Stimulated activated CD8-positive, alpha-beta memory T cell treated with anti-CD3 and anti-CD28 coated beads, Interleukin-4, amount 100 ng/mL, for 1 hour (primary cell): ENCODE data around the gene ILKAP.

ENCODE experiments used
- DNase-seq, 2 donors: peaks; one replicate each; pipeline ENCODE4 v3.0.0-alpha.2; 2020; ENCODE audit warnings: low read depth in 2 of 2, low spot score in 1 of 2

Gene ILKAP

DNA sequence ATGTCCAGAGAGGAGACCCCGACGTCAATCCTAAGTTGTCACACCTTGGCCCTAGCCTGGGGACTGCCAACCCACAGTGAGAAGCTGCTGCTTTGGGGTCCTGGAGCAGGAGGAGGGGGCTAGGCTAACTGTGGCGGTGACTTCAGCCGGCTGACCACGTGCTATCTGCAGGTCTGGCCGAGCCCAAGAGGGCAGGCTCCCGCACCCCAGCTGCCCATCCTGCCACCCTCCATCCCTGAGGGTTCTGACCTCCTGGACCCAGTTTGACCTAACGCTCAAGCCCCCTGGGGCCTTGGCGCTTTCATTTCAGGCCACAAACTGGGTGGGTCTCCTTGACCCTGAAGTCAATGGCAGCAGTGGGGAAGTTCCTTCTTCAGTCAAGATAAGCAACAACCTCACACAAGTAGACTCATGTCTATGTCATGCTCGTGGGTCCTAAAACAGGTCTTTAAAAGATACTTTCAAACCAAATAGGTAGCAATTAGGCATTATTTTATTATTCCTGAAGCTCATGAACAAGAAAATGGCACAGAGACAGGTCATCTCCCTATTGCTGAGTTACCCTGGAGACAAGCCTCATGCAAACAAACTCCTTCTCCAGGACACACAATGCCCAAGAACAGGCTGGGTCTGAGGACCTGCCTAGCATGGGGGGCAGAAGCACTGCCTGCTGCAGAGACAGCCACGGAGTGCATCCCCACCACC is 34.1 kb upstream of the ILKAP start:
- no peak for DNase-seq

DNA sequence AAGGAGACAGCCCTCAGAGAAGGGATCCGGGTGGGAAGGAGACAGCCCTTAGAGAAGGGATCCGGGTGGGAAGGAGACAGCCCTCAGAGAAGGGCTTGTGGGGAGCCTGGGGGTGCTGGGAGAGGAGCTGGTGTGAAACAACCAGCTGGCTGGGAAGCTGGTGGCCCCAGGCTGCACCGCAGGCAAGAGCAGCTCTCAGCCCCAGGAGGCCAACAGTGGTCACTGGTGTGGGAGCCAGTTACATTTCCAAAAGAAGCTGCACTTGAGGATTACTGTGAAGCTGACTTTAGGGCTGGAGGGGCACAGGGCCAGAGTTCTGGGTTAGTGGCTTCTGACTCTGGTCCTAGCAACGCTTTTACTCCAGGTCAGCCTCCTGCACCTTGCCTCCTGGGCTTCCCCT is 33.1 kb upstream of the ILKAP start:
- DNase-seq: no peak

DNA sequence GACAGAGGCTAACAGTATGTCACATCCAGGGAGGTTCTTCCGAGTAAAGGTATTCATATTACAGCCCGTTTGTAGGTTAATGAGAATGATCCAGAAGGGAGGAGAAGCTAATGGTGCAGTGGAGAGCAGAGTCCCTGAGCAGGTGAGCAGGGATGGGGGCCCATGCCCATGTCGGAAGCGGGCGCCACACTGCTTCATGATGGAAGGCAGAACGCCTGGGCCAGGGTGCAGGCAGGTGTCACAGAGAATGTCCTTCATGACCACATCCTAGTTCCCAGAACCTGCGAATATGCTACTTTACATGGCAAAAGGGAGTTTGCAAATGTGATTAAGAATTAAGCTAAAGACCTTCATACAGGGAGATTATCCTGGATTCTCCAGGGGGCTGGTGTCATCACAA is 32.4 kb upstream of the ILKAP start:
- no peak for DNase-seq

DNA sequence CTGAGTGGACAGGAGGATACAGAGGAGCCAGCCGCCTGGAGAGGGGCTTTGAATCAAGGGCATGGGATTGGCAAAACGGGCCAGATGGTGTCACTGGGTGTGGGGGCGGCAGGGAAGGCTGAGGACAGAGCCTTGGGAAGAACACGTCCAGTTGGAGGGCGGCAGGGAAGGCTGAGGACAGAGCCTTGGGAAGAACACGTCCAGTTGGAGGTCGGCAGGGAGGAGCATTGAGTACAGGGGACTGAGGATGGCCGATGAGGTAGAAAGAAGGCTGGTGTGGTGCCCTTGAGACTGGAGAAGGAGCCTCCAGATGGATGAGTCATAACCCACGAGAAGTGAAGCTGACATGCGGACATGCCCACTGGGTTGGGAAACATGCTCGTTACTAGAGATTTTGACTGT is 31.8 kb upstream of the ILKAP start:
- no peak for DNase-seq

DNA sequence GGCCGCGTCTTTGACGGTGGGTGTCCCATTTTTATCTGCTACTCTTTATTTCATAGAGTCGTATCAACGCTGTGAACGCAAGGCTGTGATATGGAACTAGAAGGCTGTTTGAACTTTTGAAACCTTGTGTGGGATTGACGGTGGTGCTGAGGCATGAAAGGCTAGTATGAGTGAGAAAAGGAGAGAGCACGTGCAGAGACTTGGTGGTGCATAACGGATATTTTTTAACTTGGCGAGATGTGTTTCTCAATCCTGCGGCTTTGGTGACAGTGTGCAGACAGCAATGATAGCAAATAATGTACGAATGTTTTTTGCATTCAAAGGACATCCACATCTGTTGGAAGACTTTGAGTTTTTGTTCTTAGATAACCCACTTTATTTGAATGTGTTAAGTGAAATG is 30.1 kb upstream of the ILKAP start:
- DNase-seq: no peak

DNA sequence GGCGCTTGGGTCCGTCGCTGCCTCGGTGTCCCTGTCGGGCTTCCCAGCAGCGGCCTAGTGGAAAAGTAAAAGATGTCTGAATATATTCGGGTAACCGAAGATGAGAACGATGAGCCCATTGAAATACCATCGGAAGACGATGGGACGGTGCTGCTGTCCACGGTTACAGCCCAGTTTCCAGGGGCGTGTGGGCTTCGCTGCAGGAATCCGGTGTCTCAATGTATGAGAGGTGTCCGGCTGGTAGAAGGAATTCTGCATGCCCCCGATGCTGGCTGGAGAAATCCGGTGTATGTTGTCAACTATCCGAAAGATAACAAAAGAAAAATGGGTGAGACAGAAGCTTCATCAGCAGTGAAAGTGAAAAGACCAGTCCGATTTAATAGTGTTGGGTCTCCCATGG is 28.3 kb upstream of the ILKAP start:
- no peak for DNase-seq

DNA sequence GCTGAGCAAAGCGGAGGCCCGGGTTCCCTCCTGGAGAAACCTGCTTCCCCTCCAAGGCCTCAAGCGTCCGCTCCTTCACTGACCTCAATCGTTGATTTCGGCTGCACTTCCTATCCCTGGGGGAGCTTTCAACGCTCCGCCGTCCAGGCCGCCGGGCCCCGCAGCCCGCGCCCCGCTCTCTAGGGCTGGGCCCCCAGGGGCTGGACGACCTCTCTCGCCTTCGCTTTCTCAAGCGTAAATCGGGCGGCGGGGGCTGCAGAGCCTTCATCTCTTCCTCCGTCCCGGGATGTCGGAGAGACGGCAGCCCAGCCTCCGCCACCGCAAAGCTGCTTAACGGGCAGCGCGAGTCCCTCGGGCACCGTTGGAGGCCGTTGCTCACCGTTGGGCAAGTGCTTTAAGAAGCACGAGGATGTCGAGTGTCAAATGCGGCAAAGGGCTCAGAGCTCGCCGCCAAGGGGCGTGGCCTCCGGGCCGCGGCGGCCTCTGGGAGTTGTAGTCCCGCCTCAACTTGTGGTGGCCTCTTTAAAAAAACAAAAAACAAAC is 27.8 kb upstream of the ILKAP start:
- DNase-seq: peak; percentile 37 to 60

DNA sequence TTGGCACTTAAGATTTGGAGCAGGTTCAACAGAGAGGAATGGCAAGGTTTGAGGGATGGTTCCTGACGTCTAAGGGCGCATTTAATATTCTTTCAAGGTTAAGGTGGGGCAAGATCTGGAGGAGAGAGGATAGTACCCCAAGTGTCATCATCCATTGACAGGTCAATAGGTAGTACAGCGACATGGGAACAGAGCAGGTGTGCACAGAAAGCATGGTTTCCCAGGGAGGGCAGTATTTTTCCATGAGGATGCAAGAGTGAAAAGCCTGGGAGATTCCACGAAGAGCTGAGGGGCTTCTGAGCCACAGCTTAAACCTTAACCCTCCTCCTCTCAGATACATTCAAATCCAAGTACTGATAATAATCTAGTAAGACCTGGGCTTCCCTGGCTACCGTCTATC is 27.2 kb upstream of the ILKAP start:
- no peak for DNase-seq

DNA sequence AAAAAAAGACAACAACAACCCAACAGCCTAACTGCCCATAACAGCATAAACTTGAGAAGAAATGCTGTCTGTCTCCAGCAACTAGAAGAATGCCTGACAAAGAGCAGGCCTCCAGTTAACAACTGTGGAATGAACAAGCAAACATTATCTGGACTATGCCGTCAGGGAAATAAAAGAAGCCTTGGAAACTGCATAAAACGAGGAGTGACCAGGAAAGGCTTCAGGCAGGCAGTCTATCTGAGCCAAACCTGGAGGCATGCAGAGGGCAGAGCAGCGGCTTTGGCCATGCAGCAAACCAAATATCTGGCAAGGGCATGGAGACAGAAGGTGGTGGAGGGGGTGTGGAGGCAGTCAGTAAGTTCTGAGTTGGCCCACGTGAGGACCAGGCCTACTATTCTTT is 25.2 kb upstream of the ILKAP start:
- no peak for DNase-seq

DNA sequence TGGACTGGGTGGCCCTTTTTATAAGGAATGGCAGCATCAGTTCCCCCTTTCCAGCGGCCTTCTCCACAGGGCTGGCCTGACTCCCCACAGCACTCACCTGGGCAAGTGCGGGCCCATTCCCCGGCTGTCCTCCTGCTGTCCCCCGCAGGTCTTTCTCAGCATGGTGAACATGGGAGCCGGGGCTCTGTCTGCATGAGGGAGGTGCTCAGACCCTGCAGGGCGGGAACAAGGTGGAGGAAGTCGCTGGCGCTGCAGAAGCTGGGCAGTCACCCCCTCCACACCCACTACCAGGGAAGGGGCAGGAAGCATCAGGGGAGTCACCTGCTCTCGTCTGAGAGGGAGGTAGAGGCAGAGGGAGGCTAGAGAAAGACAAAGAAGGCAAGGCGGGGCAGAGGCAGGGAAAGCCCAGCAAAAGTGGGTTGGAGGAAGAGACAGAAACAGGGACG is 24.1 kb upstream of the ILKAP start:
- DNase-seq: no peak

DNA sequence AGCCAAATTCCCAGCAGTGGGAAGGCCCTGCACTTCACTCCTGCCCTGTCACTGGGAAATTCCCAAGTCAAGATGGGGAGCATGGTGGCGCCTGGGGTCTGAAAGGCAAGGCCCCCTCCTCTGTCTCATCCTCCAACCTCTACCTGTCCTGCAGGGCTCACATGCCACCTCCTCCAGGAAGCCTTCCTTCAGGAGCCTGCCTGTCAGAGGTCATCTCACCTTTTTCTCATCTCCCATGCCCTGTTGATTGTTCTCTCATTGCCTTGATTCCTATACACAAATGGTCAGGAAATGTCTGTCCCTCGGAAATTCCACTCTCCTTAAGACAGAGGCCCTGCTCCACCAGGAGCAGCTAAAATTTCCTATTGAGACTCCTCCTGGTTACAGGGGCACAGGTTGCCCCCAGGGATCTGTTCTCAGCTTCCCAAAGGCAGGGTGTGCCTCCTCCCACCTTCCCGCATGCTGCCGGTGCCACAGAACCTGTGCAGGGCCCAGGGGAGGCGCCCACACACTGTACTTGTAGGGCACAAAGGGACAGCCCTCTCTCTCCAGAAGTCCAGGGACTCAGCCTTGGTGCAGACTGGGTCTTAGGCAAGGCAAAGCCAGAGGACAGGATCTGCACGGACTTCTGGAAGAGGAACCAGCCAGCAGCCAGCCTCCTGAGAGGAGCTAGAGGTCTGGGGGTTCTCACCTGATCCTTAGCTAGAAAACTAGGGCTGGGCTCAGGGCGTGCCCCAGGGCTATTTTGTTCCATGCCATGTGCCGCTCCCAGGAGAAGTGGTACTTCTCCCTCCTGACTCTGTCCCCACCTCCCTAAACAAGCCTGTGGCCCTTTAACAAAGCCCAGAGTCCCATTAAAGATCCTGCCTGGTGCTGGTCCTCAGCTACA is 23.4 kb upstream of the ILKAP start:
- no peak for DNase-seq

DNA sequence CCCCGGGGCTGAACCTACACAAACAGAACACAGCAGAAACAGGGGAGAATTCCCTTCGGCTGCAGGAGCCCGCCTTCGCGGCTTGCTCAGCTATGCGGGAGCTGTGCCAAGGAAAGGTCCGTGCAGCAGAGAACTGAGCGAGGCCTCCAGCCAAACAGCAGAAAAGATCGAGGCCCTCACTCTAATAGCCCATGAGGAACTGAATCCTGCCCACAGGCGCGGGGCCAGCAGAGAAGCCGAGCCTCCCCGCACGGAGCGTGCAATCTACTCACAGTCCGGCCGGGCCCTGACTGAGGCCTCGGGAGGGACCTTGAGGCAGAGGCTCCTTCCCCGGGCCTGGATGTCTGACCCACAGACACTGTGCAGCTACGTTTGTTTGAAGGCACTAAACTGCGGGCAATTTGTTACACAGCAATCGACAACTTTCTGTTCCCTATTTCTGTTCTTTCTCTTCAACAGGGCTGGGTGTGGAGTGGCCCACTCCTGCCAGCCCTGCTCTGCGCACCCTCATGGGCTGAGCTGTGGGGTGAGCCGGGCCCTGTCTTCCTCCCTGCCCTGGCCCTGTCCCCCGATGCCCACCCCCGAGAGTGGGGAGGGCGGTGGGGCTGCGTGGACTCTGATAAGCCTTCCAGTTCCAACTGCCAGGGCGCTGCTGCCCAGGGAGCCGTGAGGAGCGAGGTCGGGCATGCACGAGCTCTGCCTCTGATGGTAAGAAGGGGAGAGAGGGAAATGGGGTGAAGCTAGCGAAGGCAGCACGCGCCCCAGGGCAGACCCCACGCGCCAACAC is 22.6 kb upstream of the ILKAP start:
- DNase-seq: no peak

DNA sequence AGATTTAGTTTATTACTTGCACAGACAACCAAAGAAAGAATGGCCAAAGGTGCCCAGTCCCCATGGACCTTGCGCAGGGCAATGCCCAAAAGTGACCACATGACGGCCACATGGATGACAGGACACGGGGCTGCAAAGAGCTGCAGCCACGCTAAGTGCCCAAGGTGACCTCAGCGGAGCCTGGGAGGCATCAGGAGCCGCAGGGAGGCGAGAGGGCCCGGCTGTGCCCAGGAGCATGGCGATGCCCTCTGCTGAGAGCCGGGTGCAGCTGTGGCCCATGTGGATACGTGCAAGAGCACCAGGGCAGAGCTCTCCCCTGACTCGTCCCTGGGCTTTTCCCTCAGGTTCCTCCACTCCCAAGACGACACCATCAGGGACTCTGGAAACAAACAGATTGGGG is 21.6 kb upstream of the ILKAP start:
- DNase-seq: no peak

DNA sequence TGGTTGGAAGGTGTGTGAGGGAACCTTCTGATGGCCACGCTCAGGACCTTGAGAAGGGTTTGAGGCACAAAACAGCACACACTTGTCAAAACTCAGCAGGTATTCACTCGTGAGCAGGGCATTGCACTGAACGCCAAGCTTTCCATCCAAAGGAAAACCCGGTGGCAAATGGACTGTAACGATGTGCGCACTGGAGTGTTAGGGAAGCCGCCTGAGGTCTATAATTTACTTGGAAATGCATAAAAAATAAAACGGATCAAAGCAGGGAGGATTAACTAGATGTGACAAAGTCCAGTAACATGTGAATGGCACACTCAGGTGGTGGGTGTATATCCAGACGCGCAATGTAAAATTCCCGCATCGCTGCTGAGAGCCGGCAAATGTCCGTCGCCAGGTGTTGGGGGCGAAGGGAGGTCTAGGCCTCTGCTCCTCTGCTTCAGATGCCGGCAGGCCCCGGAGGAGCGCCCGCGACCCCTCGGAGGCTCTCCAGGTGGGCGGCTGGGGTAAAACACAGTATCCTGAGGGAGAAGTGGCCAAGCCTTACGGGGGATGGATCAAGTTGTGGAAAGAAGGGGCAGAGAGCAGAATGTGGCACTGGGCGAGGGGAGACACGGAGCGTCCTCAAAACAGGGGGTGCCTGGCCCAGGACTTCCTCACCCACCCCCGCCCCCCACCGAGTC is 21.0 kb upstream of the ILKAP start:
- no peak for DNase-seq

DNA sequence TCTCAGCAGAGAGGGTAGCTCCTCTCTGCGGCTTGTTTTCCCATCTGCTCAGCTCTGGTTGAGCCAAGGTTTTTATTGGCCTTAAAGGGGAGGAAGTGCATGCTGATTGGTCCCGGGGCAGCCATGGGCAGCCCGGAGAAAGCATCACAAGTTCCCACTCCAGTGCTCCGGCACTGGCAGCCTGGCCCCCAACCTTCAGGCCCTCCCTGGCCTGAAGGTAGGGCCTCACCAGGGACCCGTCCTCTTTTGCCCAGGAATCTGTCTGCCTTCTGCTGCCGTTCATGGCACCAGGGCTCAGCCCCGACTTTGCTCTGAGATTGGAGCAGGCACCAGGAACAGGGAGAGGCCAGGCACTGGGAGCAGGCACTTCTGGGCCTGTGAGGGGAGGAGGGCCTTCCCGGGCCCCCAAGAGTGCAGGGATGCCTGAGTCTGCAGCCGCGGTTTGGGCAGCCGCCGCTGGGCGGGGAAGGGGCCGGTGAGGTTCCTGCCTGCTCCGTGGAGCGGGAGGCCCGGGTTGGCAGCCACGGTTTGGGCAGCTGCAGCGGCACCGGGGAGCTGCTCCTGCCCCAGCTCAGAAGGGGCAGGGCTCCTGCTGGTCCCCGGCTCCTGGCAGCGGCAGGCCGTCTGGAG is 17.5 kb upstream of the ILKAP start:
- no peak for DNase-seq

DNA sequence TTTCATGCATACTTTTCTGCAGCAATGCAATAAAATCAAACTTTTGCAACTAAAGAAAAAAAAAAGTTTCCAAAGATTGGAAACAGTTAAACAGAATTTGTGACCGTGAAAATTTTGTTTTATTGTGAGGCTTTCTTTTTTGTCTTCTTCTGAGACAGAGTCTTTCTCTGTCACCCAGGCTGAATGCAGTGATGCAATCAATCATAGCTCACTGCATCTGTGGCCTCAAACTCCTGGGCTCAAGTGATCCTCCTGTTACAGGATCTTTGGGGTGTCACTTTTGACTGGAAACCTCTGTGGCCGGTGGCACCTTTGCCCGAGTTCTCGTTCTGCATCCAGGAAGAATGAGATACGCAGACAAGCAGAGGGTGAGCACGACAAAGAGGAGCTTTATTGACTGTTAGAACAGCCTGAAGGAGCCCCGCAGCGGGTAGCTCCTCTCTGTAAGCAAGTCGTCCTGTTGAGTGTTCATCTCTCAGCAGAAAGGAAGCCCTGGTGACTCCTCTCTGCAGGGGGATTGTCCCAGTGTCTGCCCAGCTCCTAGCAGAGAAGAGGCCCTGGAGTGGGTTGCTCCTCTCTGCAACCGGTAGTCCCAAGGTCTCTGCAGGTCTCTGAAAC is 16.9 kb upstream of the ILKAP start:
- DNase-seq: no peak

DNA sequence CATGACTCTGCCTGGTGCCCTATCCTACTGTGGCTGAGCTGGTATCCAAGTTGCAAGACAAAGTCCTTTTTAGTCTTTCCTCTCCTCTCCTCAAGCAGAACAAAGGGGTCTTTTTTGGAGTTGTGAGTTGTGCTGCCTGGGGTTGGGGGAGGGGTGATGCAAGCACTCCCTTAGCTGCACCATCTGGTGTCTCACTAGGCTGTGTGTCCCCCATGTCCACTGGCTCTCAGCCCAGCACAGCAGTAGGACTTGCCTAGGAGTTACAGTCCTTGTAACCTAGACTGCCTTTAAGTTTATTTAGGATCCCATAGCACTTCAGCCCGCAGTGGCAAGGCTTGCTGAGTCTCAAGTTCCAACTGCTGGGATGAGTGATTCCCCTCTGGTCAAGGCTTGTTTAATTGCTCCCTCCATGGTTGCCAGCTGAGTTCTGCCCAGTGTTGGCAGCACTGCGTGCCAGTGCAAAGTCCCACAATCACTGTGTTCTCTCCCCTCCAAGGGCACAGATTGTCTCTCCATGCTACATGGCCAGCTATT is 13.2 kb upstream of the ILKAP start:
- DNase-seq: no peak

DNA sequence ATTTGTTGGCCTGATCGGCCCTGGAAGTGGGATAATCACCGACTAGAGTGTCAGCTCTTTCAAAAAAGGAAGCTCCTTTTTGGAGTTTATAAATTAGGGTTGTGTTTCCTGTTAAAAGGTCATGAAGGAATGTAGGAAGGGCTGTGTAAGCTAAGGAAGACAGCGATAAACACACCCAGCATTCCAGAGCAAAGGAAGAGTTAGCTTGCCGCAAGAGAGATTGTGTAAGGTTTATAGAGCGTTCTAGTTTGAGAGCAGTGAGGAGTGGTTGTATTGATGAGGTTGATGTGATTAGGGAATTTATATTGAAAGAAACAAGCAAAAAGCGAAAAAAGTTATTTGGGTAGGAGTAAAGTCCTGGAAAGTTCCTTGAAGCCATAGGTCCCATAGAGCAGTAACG is 3.5 kb upstream of the ILKAP start:
- DNase-seq: no peak

DNA sequence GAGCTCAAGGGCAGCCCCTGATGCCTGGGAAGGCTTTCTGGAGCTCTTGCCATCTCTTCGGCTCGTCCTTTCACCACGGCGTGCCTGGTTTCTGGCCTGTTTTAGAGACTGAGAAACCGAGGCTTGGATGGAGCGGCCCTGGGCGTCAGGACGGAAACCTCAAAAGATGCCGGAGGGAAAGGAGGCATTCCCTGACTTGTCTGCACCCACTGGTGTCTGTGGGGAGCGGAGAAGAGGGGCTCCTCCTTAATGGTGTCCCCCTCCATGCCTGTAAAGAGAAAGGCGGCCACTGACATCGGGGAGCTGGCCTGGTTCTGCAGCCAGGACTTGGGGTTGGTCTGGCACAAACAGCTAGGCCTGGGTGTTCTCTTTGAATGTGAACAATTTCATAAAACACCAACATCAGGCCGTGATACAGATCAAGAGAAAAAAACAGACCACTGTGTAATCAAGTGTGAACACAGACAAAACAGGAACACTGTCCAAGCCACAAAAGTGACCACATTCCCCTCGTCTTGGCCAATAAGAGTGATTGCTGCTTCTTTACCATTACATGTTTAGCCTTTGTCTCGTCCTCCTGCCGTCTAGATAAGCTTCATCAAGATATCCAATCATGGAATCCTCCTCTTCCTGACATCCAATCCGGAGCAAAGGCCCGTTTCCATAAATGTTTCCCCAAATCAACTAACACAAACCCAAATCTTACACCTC is 633 bp upstream of the ILKAP start:
- DNase-seq: no peak
